Gastroesophageal sphincter (tissue), 4 donors: ENCODE results near the gene ZSCAN21. TPM values are rescaled to one million over a fixed set of nuclear protein-coding genes. Genes with fewer than 3 reads are reported as not detected.

Experiments used
- ATAC-seq: fragments of 150-250 bp; one replicate; pipeline ENCODE4 v1.9.1; 2016; ENCODE audit warnings: mild to moderate bottlenecking, moderate library complexity
- H3K27ac ChIP-seq, 4 donors: fragments of 200-600 bp; sonication (generic) in 3 of 4; 1 replicate in 3 of 4; 2 replicates in 1 of 4; pipeline ENCODE4 v1.5.1; 2016 to 2019
- H3K27me3 ChIP-seq: fragments of 200-600 bp; sonication (generic); one replicate; pipeline ENCODE4 v1.5.1; 2019
- H3K36me3 ChIP-seq, 2 donors: fragments of 200-600 bp; sonication (generic); one replicate each; pipeline ENCODE4 v1.5.1; 2019; ENCODE audit warnings: control low read depth in 1 of 2
- H3K4me1 ChIP-seq, 3 donors: fragments of 200-600 bp; sonication (generic); 1 replicate in 2 of 3; 2 replicates in 1 of 3; pipeline ENCODE4 v1.5.1; 2016 to 2019; ENCODE audit warnings: control low read depth in 2 of 3
- H3K4me3 ChIP-seq, 2 donors: fragments of 200-600 bp; sonication (generic); one replicate each; pipeline ENCODE4 v1.5.1; 2019; ENCODE audit warnings: mild to moderate bottlenecking in 1 of 2, moderate library complexity in 1 of 2
- H3K9me3 ChIP-seq, 3 donors: fragments of 200-600 bp; sonication (generic); one replicate each; pipeline ENCODE4 v1.5.1; 2017 to 2019; ENCODE audit warnings: control low read depth in 2 of 3
- CTCF ChIP-seq, 4 experiments: fragments of 200-600 bp in 2 of 4; fragments of 450-650 bp in 2 of 4; sonication (generic) in 1 of 4; IDR thresholded peaks; one replicate each; pipeline ENCODE4 v1.5.1; 2017 to 2019; ENCODE audit warnings: antibody characterized with exemption in 4 of 4, mild to moderate bottlenecking in 2 of 4, moderate library complexity in 2 of 4
- EP300 ChIP-seq: sonication (generic); formaldehyde crosslinking; IDR thresholded peaks from one replicate; pipeline ENCODE4 v1.6.1; 2017; ENCODE audit warnings: antibody characterized with exemption, mild to moderate bottlenecking
- POLR2A ChIP-seq, 2 donors: fragments of 450-650 bp; IDR thresholded peaks; one replicate each; pipeline ENCODE4 v1.6.1; 2017; ENCODE audit warnings: antibody characterized with exemption in 2 of 2, mild to moderate bottlenecking in 2 of 2, moderate library complexity in 1 of 2
- POLR2AphosphoS5 ChIP-seq: sonication (generic); formaldehyde crosslinking; IDR thresholded peaks from one replicate; pipeline ENCODE4 v1.6.1; 2017; ENCODE audit warnings: antibody characterized with exemption
- WGBS, 2 donors: methylation state at CpG; one replicate each; pipeline ENCODE4 v1.1.5; 2018; ENCODE audit warnings: low coverage in 1 of 2; 5-methylcytosine and 5-hydroxymethylcytosine counted together
- total RNA-seq, 4 donors: library from RNA; depleted of rRNA; stranded (reverse); fragments of >200 nt; gene quantifications; one replicate each; pipeline ENCODE4 v1.1.0, GENCODE V29; 2016

The ZSCAN21 gene
- total RNA-seq, 4 donors from 2014 or later, result 14.0 to 21.9 (median 20.9) TPM

DNA sequence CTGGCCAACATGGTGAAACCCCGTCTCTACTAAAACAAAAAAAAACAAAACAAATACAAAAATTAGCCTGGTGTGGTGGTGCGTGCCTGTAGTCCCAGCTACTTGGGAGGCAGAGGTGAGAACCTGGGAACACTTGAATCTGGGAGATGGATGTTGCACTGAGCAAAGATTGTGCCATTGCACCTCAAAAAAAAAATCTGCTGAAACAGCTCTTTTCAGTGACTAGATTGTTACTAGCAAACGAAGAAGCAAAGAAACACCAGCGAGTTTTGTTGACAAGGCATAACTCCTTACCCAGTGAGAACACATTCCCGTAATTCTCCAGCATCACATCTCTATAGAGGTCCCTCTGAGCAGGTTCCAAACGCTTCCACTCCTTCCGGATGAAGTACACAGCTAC, 25.3 kb downstream of the ZSCAN21 start:
- Histone ChIP-seq H3K36me3 (peaks cover 15 to 100% of the 10 kb centered on the region in 2 donors), H3K27ac (no peak overlapping the region), H3K27me3 (no peaks in the 10 kb centered on the region), H3K4me1 (peaks cover 0 to 22% (median 7%) of the 10 kb centered on the region in 3 donors), H3K4me3 (no peak overlapping the region), H3K9me3 (peaks cover 0 to 25% (median 0%) of the 10 kb centered on the region in 3 donors)
- WGBS, 2 donors, result 79 to 97% methylated on average over 7 of the region's 7 CpGs
- TF ChIP-seq CTCF (IDR thresholded peaks at IDR 0.05) (no peak), POLR2AphosphoS5 (no peak), POLR2A (IDR thresholded peaks at IDR 0.05) (no peak), EP300 (no peak)
- no peak for ATAC-seq

DNA sequence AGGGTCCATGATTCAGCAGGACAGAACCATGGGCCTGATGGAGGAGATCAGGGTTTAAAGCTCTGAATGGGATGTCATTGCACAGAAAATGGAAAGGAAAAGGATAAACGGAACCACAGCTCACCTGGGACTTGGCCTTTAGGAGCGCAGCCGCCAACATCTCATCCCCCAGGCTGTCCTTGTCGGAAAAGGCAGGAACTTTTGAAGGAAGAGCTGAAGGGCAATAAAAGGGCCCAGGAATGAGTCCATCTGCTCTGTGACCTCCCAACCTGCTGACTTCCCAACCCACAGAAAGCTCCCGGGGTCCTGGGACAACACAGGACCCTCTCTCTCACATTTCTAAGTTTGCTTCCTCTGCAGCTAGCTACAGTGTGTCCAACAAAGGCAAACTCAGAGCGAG, 25.8 kb downstream of the ZSCAN21 start:
- Histone ChIP-seq H3K27ac (no peak overlapping the region), H3K4me1 (peaks cover 0 to 28% (median 13%) of the 10 kb centered on the region in 3 donors), H3K36me3 (peaks cover 15 to 98% of the 10 kb centered on the region in 2 donors), H3K9me3 (peaks cover 0 to 24% (median 0%) of the 10 kb centered on the region in 3 donors), H3K27me3 (no peaks in the 10 kb centered on the region), H3K4me3 (no peak overlapping the region)
- WGBS, 2 donors, result 92% methylated on average over 5 of the region's 6 CpGs; no CpG with 5 or more reads in 1 of the 2 donors
- no peak for TF ChIP-seq CTCF (IDR thresholded peaks at IDR 0.05)
- no peak for TF ChIP-seq POLR2AphosphoS5
- no peak for TF ChIP-seq EP300
- TF ChIP-seq POLR2A (IDR thresholded peaks at IDR 0.05), result no peak
- no peak for ATAC-seq

- 84 to 88% methylated on average over 4 of the region's 4 CpGs for WGBS, 2 donors
- Histone ChIP-seq H3K4me1 (peaks cover 0 to 39% (median 22%) of the 10 kb centered on the region in 3 donors), H3K36me3 (peaks cover 5 to 80% of the 10 kb centered on the region in 2 donors), H3K9me3 (peaks cover 0 to 6% (median 0%) of the 10 kb centered on the region in 3 donors), H3K4me3 (no peak overlapping the region), H3K27me3 (no peaks in the 10 kb centered on the region), H3K27ac (no peak overlapping the region)
- no peak for ATAC-seq
- TF ChIP-seq POLR2A (IDR thresholded peaks at IDR 0.05), result no peak
- TF ChIP-seq CTCF (IDR thresholded peaks at IDR 0.05), result no peak
- TF ChIP-seq POLR2AphosphoS5, result no peak
- TF ChIP-seq EP300, result no peak
These were observed 27.6 kb downstream of the ZSCAN21 start for GRCh38 chr7:100077205-100077604.

- Histone ChIP-seq H3K4me1 (peaks cover 0 to 47% (median 22%) of the 10 kb centered on the region in 3 donors), H3K27me3 (no peaks in the 10 kb centered on the region), H3K27ac (no peak overlapping the region), H3K4me3 (no peak overlapping the region), H3K9me3 (no peaks in the 10 kb centered on the region), H3K36me3 (peaks cover 0 to 61% of the 10 kb centered on the region in 2 donors)
- WGBS, 2 donors, result 53 to 70% methylated on average over 2 to 7 of the region's 7 CpGs
- TF ChIP-seq POLR2AphosphoS5, result no peak
- no peak for TF ChIP-seq CTCF (IDR thresholded peaks at IDR 0.05)
- no peak for TF ChIP-seq POLR2A (IDR thresholded peaks at IDR 0.05)
- TF ChIP-seq EP300, result no peak
- no peak for ATAC-seq
These were observed 29.5 kb downstream of the ZSCAN21 start for GRCh38 chr7:100079024-100079560.

DNA sequence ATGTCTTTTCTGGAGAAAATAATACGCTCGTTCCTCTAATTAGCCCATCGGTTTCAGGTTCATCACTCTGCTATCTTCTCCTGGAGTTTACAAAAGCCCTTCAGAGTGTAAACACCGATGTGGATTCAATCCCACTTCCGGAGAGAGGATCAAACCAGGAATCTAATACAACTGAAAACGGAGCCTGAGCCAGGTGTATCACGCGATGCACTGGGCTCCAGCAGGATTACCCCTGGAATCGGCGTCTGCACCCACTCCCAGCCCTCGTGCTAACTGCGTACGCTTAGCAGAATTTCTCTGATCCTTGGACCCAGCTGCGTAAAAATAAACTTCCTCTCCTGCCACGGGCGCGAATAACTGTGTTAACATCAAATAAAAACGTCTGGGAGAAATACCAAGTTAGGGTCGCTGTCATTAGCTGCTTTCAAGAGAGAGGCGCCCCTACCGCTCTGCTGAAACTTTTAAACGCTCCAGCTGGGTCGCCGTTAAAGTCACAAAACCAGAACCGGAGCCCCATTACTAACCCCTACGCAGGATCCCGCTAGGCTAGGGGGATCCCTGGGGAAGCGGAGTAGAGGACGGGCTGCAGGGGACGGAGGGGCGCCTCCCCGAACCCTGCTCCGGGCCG, 31.4 kb downstream of the ZSCAN21 start:
- WGBS, 2 donors, result 0 to 1% methylated on average over 5 to 10 of the region's 34 CpGs
- Histone ChIP-seq H3K36me3 (peaks cover 0 to 42% of the 10 kb centered on the region in 2 donors), H3K27ac (peak overlapping the region; percentile 41 to 90 (median 86)), H3K9me3 (no peaks in the 10 kb centered on the region), H3K27me3 (no peaks in the 10 kb centered on the region), H3K4me3 (peak overlapping the region; percentile 59 to 76), H3K4me1 (peaks cover 0 to 47% (median 22%) of the 10 kb centered on the region in 3 donors)
- TF ChIP-seq EP300, result no peak
- no peak for TF ChIP-seq CTCF (IDR thresholded peaks at IDR 0.05)
- no peak for TF ChIP-seq POLR2AphosphoS5
- TF ChIP-seq POLR2A (IDR thresholded peaks at IDR 0.05), result no peak
- no peak for ATAC-seq
